WTC11 (cell line): ENCODE data around the gene DECR2. TPM values are rescaled to one million over a fixed set of nuclear protein-coding genes. Genes with fewer than 3 reads are reported as not detected.

Experiments used
- ATAC-seq: fragments of 200-7000 bp; cut with Tn5 transposase; 2 replicates; pipeline ENCODE4 v1.10.0; 2021; ENCODE audit warnings: mild to moderate bottlenecking, moderate library complexity
- CTCF ChIA-PET: fragments of 300-600 bp; sonication (Branson Sonifier 250); formaldehyde crosslinking; loops from one replicate; lab custom pipeline; 2021; ENCODE audit warnings: antibody characterized with exemption; lab: Charles Lee
- POLR2A ChIA-PET: fragments of 350-600 bp; sonication (Branson Sonifier 250); formaldehyde crosslinking; loops from one replicate; lab custom pipeline; 2021; ENCODE audit warnings: antibody characterized with exemption; lab: Charles Lee
- DNase-seq: peaks from one replicate; pipeline ENCODE4 v3.0.0; 2021; ENCODE audit warnings: low spot score
- H3K27ac Mint-ChIP-seq: 2 replicates; pipeline ENCODE4 v1.8.0; 2021; ENCODE audit warnings: mixed read lengths
- H3K27me3 Mint-ChIP-seq: 2 replicates; pipeline ENCODE4 v1.8.0; 2021; ENCODE audit warnings: low read depth, mild to moderate bottlenecking, moderate library complexity, mixed read lengths
- H3K36me3 Mint-ChIP-seq: 2 replicates; pipeline ENCODE4 v1.8.0; 2021; ENCODE audit warnings: mixed read lengths
- H3K4me1 Mint-ChIP-seq: 2 replicates; pipeline ENCODE4 v1.8.0; 2022; ENCODE audit warnings: mixed read lengths
- H3K4me3 Mint-ChIP-seq: 2 replicates; pipeline ENCODE4 v1.8.0; 2021; ENCODE audit warnings: mild to moderate bottlenecking, moderate library complexity, mixed read lengths
- H3K9me3 Mint-ChIP-seq: 2 replicates; pipeline ENCODE4 v1.8.0; 2021; ENCODE audit warnings: mixed read lengths
- ELF4 ChIP-seq: sonication (generic); formaldehyde crosslinking; IDR thresholded peaks from 2 replicates; pipeline ENCODE4 v1.8.1; 2022; ENCODE audit warnings: low read depth, mild to moderate bottlenecking, moderate library complexity, missing genetic modification reagents
- ETV6 ChIP-seq: sonication (generic); formaldehyde crosslinking; IDR thresholded peaks from 2 replicates; pipeline ENCODE4 v1.8.1; 2022; ENCODE audit warnings: mild to moderate bottlenecking, missing genetic modification reagents
- FOXK1 ChIP-seq: sonication (generic); formaldehyde crosslinking; IDR thresholded peaks from 2 replicates; pipeline ENCODE4 v1.8.0; 2022; ENCODE audit warnings: mild to moderate bottlenecking, moderate library complexity, missing genetic modification reagents
- FOXP1 ChIP-seq: sonication (generic); formaldehyde crosslinking; IDR thresholded peaks from 2 replicates; pipeline ENCODE4 v1.8.0; 2022; ENCODE audit warnings: missing genetic modification reagents, mild to moderate bottlenecking, moderate library complexity, borderline replicate concordance
- HMGA2 ChIP-seq: fragments of 250-450 bp; sonication (Bioruptor Pico); IDR thresholded peaks from 2 replicates; pipeline ENCODE4 v1.4.0; 2021; ENCODE audit warnings: mild to moderate bottlenecking, moderate library complexity
- JAZF1 ChIP-seq: fragments of 250-450 bp; sonication (Bioruptor Pico); IDR thresholded peaks from 2 replicates; pipeline ENCODE4 v1.9.0; 2021; ENCODE audit warnings: moderate library complexity, mild to moderate bottlenecking, inconsistent platforms
- NFYB ChIP-seq: sonication (generic); formaldehyde crosslinking; conservative IDR thresholded peaks from 2 replicates; pipeline ENCODE4 v1.8.0; 2022; ENCODE audit warnings: low read depth, missing genetic modification reagents
- NR2C2 ChIP-seq: sonication (generic); formaldehyde crosslinking; IDR thresholded peaks from 2 replicates; pipeline ENCODE4 v1.8.0; 2022; ENCODE audit warnings: mild to moderate bottlenecking, missing genetic modification reagents
- PRRX2 ChIP-seq: fragments of 250-450 bp; sonication (Bioruptor Pico); IDR thresholded peaks from 2 replicates; pipeline ENCODE4 v1.8.0; 2021; ENCODE audit warnings: mild to moderate bottlenecking
- RELA ChIP-seq: sonication (generic); formaldehyde crosslinking; IDR thresholded peaks from 2 replicates; pipeline ENCODE4 v1.8.1; 2022; ENCODE audit warnings: missing genetic modification reagents, mild to moderate bottlenecking, borderline replicate concordance
- RORB ChIP-seq: fragments of 250-450 bp; sonication (Bioruptor Pico); IDR thresholded peaks from 2 replicates; pipeline ENCODE4 v1.9.0; 2021; ENCODE audit warnings: mild to moderate bottlenecking
- SP1 ChIP-seq: sonication (generic); formaldehyde crosslinking; conservative IDR thresholded peaks from 2 replicates; pipeline ENCODE4 v1.8.1; 2022; ENCODE audit warnings: missing genetic modification reagents
- ZNF138 ChIP-seq: sonication (generic); formaldehyde crosslinking; conservative IDR thresholded peaks from 2 replicates; pipeline ENCODE4 v1.8.1; 2022; ENCODE audit warnings: mild to moderate bottlenecking, moderate library complexity, missing genetic modification reagents
- total RNA-seq: library from RNA; stranded (reverse); gene quantifications from 3 replicates; pipeline ENCODE4 v1.2.3, GENCODE V29; 2021
- TF ChIP-seq, protein P1 (sequence below): fragments of 250-450 bp; sonication (Bioruptor Pico); IDR thresholded peaks from 2 replicates; pipeline ENCODE4 v1.9.0; 2021; ENCODE audit warnings: mild to moderate bottlenecking
- TF ChIP-seq, protein P2 (sequence below): sonication (generic); formaldehyde crosslinking; IDR thresholded peaks from 2 replicates; pipeline ENCODE4 v1.8.1; 2022; ENCODE audit warnings: mild to moderate bottlenecking, moderate library complexity, missing genetic modification reagents
- TF ChIP-seq, protein P3 (sequence below): sonication (generic); formaldehyde crosslinking; IDR thresholded peaks from 2 replicates; pipeline ENCODE4 v1.8.1; 2023; ENCODE audit warnings: mild to moderate bottlenecking, moderate library complexity, missing genetic modification reagents
- TF ChIP-seq, protein P4 (sequence below): fragments of 250-450 bp; sonication (Bioruptor Pico); IDR thresholded peaks from 2 replicates; pipeline ENCODE4 v1.9.0; 2021; ENCODE audit warnings: mild to moderate bottlenecking
- TF ChIP-seq, protein P5 (sequence below): sonication (generic); formaldehyde crosslinking; IDR thresholded peaks from 2 replicates; pipeline ENCODE4 v1.8.0; 2022; ENCODE audit warnings: mild to moderate bottlenecking, missing genetic modification reagents

DECR2 gene
- total RNA-seq, 1 experiment from 2014 or later, result 43.6 TPM

DNA sequence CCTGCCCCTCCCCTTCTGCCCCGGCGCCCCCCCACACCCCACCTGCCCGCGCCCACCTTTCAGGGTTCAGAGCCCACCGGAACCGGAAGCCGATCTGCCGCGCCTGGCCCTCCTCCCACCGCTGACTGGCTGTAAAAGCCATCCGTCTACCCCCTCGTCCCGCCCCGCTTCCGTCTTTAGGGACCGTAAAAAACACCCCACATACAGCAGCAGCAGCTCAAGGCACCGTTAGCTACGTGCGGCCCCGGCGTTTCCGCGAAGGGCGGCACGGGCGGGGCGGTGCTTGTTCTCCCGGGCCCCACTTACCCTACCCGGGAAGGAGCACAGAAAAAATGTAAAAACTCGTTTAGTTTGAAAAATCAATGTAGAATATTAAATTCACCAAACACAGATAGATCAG lies 31.2 kb upstream of the DECR2 start, which contains the start of gene MRPL28:
TSS of gene MRPL28 (minus strand) at position 96 of the 400 bp plus-strand sequence. CDS start 320 bp downstream, outside the sequence.
- Mint-ChIP-seq H3K9me3 (no peaks in the 10 kb centered on the region), H3K4me1 (peaks cover 11% of the 10 kb centered on the region), H3K36me3 (peaks cover 23% of the 10 kb centered on the region), H3K4me3 (peak within 1 kb of the TSS; percentile 78), H3K27ac (peak within 1 kb of the TSS; percentile 96), H3K27me3 (no peaks in the 10 kb centered on the region)
- DNase-seq (peak; percentile 96), ATAC-seq (peak; percentile 90)
- peak; percentile 95 for TF ChIP-seq NFYB
- TF ChIP-seq, protein P1, sequence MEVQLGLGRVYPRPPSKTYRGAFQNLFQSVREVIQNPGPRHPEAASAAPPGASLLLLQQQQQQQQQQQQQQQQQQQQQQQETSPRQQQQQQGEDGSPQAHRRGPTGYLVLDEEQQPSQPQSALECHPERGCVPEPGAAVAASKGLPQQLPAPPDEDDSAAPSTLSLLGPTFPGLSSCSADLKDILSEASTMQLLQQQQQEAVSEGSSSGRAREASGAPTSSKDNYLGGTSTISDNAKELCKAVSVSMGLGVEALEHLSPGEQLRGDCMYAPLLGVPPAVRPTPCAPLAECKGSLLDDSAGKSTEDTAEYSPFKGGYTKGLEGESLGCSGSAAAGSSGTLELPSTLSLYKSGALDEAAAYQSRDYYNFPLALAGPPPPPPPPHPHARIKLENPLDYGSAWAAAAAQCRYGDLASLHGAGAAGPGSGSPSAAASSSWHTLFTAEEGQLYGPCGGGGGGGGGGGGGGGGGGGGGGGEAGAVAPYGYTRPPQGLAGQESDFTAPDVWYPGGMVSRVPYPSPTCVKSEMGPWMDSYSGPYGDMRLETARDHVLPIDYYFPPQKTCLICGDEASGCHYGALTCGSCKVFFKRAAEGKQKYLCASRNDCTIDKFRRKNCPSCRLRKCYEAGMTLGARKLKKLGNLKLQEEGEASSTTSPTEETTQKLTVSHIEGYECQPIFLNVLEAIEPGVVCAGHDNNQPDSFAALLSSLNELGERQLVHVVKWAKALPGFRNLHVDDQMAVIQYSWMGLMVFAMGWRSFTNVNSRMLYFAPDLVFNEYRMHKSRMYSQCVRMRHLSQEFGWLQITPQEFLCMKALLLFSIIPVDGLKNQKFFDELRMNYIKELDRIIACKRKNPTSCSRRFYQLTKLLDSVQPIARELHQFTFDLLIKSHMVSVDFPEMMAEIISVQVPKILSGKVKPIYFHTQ (CRISPR knock-in tag), result 0 out of 2 replicates have a peak, but pooled peaks have one; percentile 21
- TF ChIP-seq, protein P2, sequence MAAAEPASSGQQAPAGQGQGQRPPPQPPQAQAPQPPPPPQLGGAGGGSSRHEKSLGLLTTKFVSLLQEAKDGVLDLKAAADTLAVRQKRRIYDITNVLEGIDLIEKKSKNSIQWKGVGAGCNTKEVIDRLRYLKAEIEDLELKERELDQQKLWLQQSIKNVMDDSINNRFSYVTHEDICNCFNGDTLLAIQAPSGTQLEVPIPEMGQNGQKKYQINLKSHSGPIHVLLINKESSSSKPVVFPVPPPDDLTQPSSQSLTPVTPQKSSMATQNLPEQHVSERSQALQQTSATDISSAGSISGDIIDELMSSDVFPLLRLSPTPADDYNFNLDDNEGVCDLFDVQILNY, result 0 out of 2 replicates have a peak, but pooled peaks have one; percentile 47
- TF ChIP-seq ZNF138 (CRISPR knock-in tag), result no peak
- no peak for TF ChIP-seq ELF4 (CRISPR knock-in tag)
- no peak for TF ChIP-seq NR2C2 (CRISPR knock-in tag)
- TF ChIP-seq, protein P3, sequence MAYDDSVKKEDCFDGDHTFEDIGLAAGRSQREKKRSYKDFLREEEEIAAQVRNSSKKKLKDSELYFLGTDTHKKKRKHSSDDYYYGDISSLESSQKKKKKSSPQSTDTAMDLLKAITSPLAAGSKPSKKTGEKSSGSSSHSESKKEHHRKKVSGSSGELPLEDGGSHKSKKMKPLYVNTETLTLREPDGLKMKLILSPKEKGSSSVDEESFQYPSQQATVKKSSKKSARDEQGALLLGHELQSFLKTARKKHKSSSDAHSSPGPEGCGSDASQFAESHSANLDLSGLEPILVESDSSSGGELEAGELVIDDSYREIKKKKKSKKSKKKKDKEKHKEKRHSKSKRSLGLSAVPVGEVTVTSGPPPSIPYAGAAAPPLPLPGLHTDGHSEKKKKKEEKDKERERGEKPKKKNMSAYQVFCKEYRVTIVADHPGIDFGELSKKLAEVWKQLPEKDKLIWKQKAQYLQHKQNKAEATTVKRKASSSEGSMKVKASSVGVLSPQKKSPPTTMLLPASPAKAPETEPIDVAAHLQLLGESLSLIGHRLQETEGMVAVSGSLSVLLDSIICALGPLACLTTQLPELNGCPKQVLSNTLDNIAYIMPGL, result 0 out of 2 replicates have a peak, but pooled peaks have one; percentile 46
- TF ChIP-seq PRRX2, result 0 out of 2 replicates have a peak, but pooled peaks have one; percentile 29
- TF ChIP-seq, protein P4, sequence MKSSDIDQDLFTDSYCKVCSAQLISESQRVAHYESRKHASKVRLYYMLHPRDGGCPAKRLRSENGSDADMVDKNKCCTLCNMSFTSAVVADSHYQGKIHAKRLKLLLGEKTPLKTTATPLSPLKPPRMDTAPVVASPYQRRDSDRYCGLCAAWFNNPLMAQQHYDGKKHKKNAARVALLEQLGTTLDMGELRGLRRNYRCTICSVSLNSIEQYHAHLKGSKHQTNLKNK (CRISPR knock-in tag), result peak; percentile 83
- peak; percentile 89 for TF ChIP-seq SP1
- ChIA-PET CTCF (interaction anchor here (0.5 to 3.4 kb wide), 12 partner anchors 8 to 278 kb away, joined by 3 to 30 read pairs (median 4); partner anchors contain the start of genes AXIN1 and RAB11FIP3), POLR2A (interaction anchor here (0.7 to 1.6 kb wide), 6 partner anchors 8 to 320 kb away, joined by 3 to 4 read pairs (median 3); partner anchors contain the start of gene WDR24)

DNA sequence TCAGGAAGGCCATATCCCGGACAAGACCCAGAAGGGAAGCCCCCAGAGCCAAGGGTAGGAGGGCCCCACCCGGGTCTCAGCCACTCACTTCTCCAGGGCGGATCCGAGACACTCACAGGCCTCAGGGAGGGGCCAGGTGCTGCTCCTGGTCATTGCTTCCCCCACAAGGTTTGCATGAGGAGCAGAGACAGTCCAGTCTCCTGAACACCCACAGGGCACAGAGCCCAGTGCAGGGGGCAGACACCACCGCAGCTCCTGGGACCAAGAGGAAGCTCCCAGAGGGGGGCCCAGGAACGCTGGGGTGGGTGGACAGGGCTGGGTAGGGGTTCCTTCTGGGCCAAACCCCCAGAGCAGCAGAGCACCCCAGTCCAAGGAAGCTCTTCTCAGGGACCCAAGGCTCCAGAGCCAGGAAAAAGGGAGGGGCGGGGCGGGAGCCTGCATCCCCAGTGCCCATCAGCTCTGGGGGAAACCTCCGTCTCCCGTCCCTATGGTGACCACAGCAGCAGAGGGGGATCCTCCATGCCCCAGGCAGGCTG lies 30.6 kb upstream of the DECR2 start:
- peak; percentile 3; the same call in 1 of the 2 replicates for ATAC-seq
- TF ChIP-seq JAZF1 (CRISPR knock-in tag) (no peak), FOXP1 (no peak), NFYB (no peak)
- POLR2A ChIA-PET, result interaction anchor here (0.7 to 1.6 kb wide), 6 partner anchors 8 to 319 kb away, joined by 3 to 4 read pairs (median 3); partner anchors contain the start of gene WDR24
- Mint-ChIP-seq H3K27me3 (no peaks in the 10 kb centered on the region), H3K9me3 (no peaks in the 10 kb centered on the region), H3K4me1 (peaks cover 11% of the 10 kb centered on the region), H3K4me3 (peak overlapping the region; percentile 71), H3K36me3 (peaks cover 24% of the 10 kb centered on the region), H3K27ac (peak overlapping the region; percentile 96; the same call in 1 of the 2 replicates)
- DNase-seq, result no peak
- CTCF ChIA-PET, result interaction anchor here (0.5 to 3.4 kb wide), 16 partner anchors 9 to 305 kb away, joined by 3 to 30 read pairs (median 4); partner anchors contain the start of genes AXIN1, RAB11FIP3 and RHOT2

DNA sequence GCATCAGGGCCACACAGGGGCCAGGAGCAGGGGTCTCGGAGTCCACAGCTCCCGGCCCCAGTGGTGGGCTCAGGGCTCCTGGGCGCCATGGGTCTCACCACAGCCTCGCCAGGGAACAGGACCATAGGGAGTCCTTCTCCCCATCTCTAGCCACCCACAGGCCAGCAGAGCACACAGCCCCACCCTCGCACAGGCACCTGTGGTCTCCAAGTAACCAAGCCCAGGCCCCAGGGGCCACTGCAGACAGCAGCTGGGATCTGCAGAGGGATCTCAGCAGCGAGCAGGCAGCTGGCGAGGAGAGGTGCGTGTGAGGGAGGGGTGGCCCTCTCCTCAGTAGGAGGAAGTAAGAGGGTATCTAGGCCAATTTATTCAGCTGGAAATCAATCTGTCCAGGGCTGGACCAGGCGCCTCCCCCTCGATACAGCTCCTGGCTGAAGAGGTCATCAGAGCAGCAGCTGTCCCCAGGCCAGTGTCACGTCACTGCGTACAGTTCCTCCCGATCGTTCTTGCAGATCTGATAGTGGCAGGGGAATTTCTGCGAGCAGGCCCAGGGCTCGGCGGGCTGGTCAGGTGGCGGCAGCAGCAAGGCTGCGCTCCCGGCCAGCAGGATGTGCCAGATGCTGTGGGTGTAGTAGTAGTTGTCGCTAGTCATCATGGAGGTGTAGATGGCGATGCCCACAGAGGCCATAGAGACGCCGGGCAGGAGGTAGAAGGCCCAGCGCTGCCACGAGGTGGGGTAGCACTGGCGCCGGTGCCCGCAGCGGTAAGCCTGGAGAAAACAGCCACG lies 30.0 kb upstream of the DECR2 start:
- ChIA-PET POLR2A (no interaction called here), CTCF (interaction anchor here (0.6 to 3.4 kb wide), 6 partner anchors 9 to 306 kb away, joined by 3 to 30 read pairs (median 6); partner anchors contain the start of genes AXIN1 and RHOT2)
- TF ChIP-seq HMGA2 (CRISPR knock-in tag) (no peak), FOXK1 (CRISPR knock-in tag) (no peak), RELA (no peak), RORB (no peak), FOXP1 (0 out of 2 replicates have a peak, but pooled peaks have one; percentile 10), ETV6 (CRISPR knock-in tag) (no peak)
- TF ChIP-seq, protein P4 (CRISPR knock-in tag), result no peak
- TF ChIP-seq, protein P5, sequence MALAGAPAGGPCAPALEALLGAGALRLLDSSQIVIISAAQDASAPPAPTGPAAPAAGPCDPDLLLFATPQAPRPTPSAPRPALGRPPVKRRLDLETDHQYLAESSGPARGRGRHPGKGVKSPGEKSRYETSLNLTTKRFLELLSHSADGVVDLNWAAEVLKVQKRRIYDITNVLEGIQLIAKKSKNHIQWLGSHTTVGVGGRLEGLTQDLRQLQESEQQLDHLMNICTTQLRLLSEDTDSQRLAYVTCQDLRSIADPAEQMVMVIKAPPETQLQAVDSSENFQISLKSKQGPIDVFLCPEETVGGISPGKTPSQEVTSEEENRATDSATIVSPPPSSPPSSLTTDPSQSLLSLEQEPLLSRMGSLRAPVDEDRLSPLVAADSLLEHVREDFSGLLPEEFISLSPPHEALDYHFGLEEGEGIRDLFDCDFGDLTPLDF, result no peak
- Mint-ChIP-seq H3K27me3 (no peaks in the 10 kb centered on the region), H3K9me3 (no peaks in the 10 kb centered on the region), H3K4me1 (peaks cover 11% of the 10 kb centered on the region), H3K27ac (peak overlapping the region; percentile 68; the same call in 1 of the 2 replicates), H3K36me3 (peaks cover 25% of the 10 kb centered on the region), H3K4me3 (no peak overlapping the region)
- DNase-seq, result no peak
- no peak for ATAC-seq
